Gastrocnemius medialis (tissue), 4 donors: Measurements from ENCODE around the gene NRG3.

Source experiments
- CTCF ChIP-seq, 5 experiments: fragments of 450-650 bp in 3 of 5; fragments of 200-600 bp in 2 of 5; sonication (generic) in 2 of 5; IDR thresholded peaks in 4 of 5; conservative IDR thresholded peaks in 1 of 5; 1 replicate in 4 of 5; 2 replicates in 1 of 5; pipeline ENCODE4 v1.5.1; 2016 to 2019; ENCODE audit warnings: antibody characterized with exemption in 5 of 5, mild to moderate bottlenecking in 3 of 5, moderate library complexity in 3 of 5
- POLR2A ChIP-seq, 2 donors: fragments of 450-650 bp; IDR thresholded peaks; one replicate each; pipeline ENCODE4 v1.6.1; 2017; ENCODE audit warnings: antibody characterized with exemption in 2 of 2, mild to moderate bottlenecking in 2 of 2, moderate library complexity in 2 of 2

- TF ChIP-seq CTCF (IDR thresholded peaks at IDR 0.05 in 4 of 5, conservative IDR thresholded peaks at IDR 0.05 in 1 of 5): no peak
- TF ChIP-seq POLR2A (IDR thresholded peaks at IDR 0.05): no peak
Measured at GRCh38 chr10:82294874-82295378, 419.9 kb downstream of the NRG3 start.
